Measurements from ENCODE around the gene FBXO15. TPM values are rescaled to one million over a fixed set of nuclear protein-coding genes. Genes with fewer than 3 reads are reported as not detected.

The FBXO15 gene
- total RNA-seq, 2 experiments from 2014 or later: 1.2 to 1.3 TPM

DNA sequence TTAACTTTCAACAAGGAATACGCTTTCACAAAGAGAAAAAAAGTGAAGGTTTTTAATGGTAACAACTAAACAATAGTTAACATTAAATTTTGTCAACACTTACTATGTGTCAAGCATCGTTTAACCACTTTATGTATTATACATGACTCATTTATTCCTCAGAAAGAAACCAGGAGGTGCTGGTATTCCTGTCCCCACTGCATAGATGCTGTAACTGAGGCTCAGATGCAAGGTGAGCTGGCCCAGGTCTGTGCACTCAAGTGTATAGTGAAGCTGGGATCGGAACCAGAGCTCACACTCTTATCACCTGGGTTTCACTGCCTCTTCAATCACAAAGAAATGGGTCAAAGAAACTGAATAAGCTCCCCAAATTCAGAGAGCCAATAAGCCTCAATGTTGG, 16.5 kb downstream of the FBXO15 start:
- H3K9me3 Mint-ChIP-seq: no peaks in the 10 kb centered on the region
- H3K36me3 Mint-ChIP-seq (ENCODE audit: low read depth): no peaks in the 10 kb centered on the region
- CTCF ChIA-PET: no interaction called here
- no peak for DNase-seq
- H3K4me3 Mint-ChIP-seq: no peak overlapping the region
- no peak overlapping the region for H3K27ac Mint-ChIP-seq
- intact Hi-C loops (cut with micrococcal nuclease): no loop called here
- no peaks in the 10 kb centered on the region for H3K4me1 Mint-ChIP-seq (ENCODE audit: low read depth)
- no peaks in the 10 kb centered on the region for H3K27me3 Mint-ChIP-seq (ENCODE audit: low read depth)

GRCh38 chr18:74128159-74128558, 19.5 kb downstream of the FBXO15 start:
- Mint-ChIP-seq H3K9me3 (no peaks in the 10 kb centered on the region), H3K27ac (no peak overlapping the region), H3K4me3 (no peak overlapping the region), H3K4me1 (ENCODE audit: low read depth) (no peaks in the 10 kb centered on the region), H3K36me3 (ENCODE audit: low read depth) (no peaks in the 10 kb centered on the region), H3K27me3 (ENCODE audit: low read depth) (no peaks in the 10 kb centered on the region)
- CTCF ChIA-PET: interaction anchor here (1.1 kb wide), 1 partner anchor 11 kb away, joined by 3 read pairs; no protein-coding TSS in a partner anchor
- intact Hi-C loops (cut with micrococcal nuclease): no loop called here
- DNase-seq: no peak

DNA sequence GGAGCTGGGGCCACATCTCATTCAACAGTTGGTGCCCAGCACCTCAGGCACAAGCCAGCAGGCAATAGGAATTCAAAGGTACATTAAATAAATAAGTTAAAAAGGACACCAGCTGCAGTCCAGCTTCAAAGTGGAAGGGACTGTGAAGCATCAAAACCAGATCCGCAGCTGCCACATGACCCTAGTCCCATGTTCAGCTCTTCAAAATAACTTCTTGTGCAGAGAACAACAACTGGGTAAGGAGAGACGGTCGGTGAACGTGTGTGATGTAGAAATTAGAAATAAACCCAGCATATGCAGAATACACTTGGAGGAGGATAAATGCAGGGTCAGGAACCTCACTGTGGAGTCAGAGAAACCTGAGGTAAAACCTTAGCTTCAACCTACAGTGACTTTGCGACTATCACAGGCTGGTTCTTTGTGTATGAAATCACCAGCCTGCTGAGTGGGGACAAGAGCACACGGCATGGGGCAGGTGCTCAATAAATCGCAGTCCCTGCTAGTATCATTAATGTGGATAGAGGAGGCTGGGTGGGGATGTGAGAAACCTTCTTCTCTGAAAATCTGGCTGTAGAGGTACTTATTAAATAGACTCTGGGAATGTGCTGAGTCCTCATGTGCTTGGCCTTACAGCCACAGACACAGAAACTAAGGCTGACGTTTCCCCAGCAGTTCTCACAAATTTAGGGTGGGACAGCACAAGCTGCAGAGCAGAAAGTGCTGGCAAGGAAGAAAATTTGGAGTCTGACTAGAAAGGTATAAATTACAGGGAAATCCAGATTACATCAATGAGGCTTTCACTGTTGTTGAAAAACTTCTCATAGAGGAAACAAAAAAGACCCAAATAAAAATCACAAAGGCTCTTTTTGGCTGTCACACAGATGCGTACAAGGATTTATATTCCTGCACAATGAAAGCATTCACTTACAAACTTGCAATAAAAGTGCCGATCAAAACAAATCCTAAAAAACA, 20.7 kb downstream of the FBXO15 start:
- CTCF ChIA-PET: interaction anchor here (0.7 kb wide), 1 partner anchor 78 kb away, joined by 4 read pairs; no protein-coding TSS in a partner anchor
- Mint-ChIP-seq H3K9me3 (no peaks in the 10 kb centered on the region), H3K4me1 (ENCODE audit: low read depth) (no peaks in the 10 kb centered on the region), H3K4me3 (no peak overlapping the region), H3K36me3 (ENCODE audit: low read depth) (no peaks in the 10 kb centered on the region), H3K27me3 (ENCODE audit: low read depth) (no peaks in the 10 kb centered on the region), H3K27ac (no peak overlapping the region)
- DNase-seq: no peak
- intact Hi-C loops (cut with micrococcal nuclease): no loop called here

DNA sequence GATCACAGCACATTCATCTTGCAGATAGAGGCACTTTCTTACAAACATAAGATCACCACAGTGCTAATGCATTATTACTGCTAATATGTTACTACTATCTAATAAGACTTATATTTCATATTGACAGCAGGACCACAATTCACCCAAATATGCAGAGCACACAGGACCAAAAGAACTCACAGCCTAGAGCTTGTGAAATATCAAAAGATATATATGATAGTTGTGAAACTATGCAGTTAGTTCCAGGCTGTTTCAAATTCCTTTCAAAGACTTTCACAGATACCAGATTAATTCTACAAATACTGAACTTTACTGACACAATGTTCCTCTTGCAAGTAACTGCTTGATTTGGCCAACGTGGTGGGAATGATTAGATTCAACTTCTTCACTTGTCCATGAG, 23.0 kb downstream of the FBXO15 start:
- Mint-ChIP-seq H3K4me1 (ENCODE audit: low read depth) (peaks cover 9% of the 10 kb centered on the region), H3K4me3 (no peak overlapping the region), H3K27me3 (ENCODE audit: low read depth) (no peaks in the 10 kb centered on the region), H3K36me3 (ENCODE audit: low read depth) (no peaks in the 10 kb centered on the region), H3K9me3 (no peaks in the 10 kb centered on the region), H3K27ac (no peak overlapping the region)
- no peak for DNase-seq
- CTCF ChIA-PET: no interaction called here
- intact Hi-C loops (cut with micrococcal nuclease): no loop called here

DNA sequence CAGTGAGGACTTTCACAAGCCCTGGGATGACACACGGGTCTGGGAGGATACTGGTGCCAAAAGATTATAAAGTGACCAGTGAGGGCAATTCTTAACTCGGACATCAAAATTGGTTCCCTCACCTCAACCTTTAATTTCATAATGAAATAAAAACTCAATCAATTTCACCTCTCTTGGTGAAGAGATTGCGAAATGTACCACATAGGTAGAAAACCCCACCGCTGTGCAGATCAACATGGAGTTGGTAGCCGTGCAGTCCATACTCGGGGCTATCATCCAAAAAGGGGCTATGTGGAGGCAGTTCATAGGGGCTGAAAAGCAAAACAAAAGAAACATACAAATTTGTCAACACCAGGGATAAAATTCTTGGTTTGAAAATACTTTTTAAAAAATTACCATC, 24.4 kb downstream of the FBXO15 start:
- CTCF ChIA-PET: interaction anchor here (0.7 kb wide), 1 partner anchor 242 kb away, joined by 3 read pairs; no protein-coding TSS in a partner anchor
- Mint-ChIP-seq H3K27me3 (ENCODE audit: low read depth) (no peaks in the 10 kb centered on the region), H3K9me3 (no peaks in the 10 kb centered on the region), H3K36me3 (ENCODE audit: low read depth) (no peaks in the 10 kb centered on the region), H3K27ac (no peak overlapping the region), H3K4me1 (ENCODE audit: low read depth) (peaks cover 9% of the 10 kb centered on the region), H3K4me3 (no peak overlapping the region)
- no peak for DNase-seq
- intact Hi-C loops (cut with micrococcal nuclease): no loop called here

- H3K27ac Mint-ChIP-seq: no peak overlapping the region
- H3K4me1 Mint-ChIP-seq (ENCODE audit: low read depth): peaks cover 17% of the 10 kb centered on the region
- H3K9me3 Mint-ChIP-seq: peaks cover 5% of the 10 kb centered on the region
- CTCF ChIA-PET: interaction anchor here (0.7 to 5.1 kb wide), 11 partner anchors 20 to 81 kb away, joined by 3 to 46 read pairs (median 4); no protein-coding TSS in a partner anchor
- DNase-seq: peak; percentile 69
- peaks cover 6% of the 10 kb centered on the region for H3K36me3 Mint-ChIP-seq (ENCODE audit: low read depth)
- H3K27me3 Mint-ChIP-seq (ENCODE audit: low read depth): no peaks in the 10 kb centered on the region
- no peak overlapping the region for H3K4me3 Mint-ChIP-seq
- intact Hi-C loops (cut with micrococcal nuclease): loop anchor here (1.0 to 2.0 kb wide), 4 partner anchors 35 to 1354 kb away; no protein-coding TSS in a partner anchor
These were observed 30.7 kb downstream of the FBXO15 start for GRCh38 chr18:74116633-74117554.

DNA sequence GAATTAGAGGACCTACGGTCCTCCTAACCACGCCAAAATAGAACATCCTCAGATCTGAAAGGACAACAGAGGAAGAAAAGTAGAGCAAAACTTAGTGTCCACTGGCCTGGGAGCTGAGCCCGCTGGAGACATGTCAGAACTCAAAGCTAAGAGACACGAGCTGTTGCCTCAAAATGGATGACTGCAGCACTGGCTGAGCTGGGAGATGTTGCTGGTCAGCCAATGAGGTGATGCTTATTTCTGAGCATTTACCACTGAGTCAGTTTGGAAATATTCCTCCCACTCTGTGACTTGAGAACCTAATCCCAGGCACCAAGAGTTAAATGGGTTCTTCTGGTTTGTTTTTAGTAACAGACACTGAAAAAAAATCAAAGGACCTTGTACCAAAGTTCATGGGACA, 32.6 kb downstream of the FBXO15 start:
- Mint-ChIP-seq H3K27me3 (ENCODE audit: low read depth) (no peaks in the 10 kb centered on the region), H3K27ac (no peak overlapping the region), H3K4me1 (ENCODE audit: low read depth) (peaks cover 11% of the 10 kb centered on the region), H3K9me3 (peaks cover 5% of the 10 kb centered on the region), H3K4me3 (no peak overlapping the region), H3K36me3 (ENCODE audit: low read depth) (peaks cover 6% of the 10 kb centered on the region)
- intact Hi-C loops (cut with micrococcal nuclease): no loop called here
- CTCF ChIA-PET: interaction anchor here (0.8 to 5.1 kb wide), 4 partner anchors 32 to 75 kb away, joined by 3 to 46 read pairs (median 5); no protein-coding TSS in a partner anchor
- no peak for DNase-seq

DNA sequence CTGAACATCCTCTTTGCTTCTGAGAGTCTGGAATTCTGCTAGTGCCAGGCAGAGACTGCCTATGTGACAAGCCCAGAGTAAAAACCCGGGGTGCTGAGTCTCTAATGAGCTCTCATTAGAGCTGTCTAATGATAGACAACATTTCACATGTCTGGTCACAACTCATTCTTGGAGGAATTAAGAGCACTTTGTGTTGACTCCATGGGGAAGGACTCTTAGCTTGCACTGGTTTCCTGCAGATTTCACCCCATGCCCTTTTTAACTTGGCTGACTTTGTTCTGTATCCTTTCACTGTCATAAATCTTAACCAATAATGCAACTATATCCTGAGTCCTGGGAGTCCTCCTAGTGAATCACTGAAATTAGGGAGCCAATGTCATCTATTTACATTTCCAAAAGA, 33.5 kb downstream of the FBXO15 start:
- intact Hi-C loops (cut with micrococcal nuclease): no loop called here

DNA sequence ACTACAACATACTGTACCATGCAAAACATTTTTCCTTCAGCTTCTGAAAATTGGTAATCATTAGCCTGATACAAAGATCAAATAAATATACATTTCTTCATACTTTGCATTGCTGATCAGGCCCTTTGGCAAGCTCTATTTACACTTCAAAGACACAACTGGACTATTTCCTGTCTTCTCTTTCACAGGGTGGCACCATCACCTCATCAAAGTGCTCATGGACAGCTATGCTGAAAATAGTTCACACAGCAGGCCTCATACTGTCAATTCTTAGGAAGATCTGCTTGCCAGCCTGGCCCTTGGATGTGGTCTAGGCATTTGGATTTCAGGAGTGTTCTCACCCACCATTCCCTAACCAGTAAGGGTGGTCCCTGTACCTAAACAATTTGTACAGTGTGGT, 33.9 kb downstream of the FBXO15 start:
- Mint-ChIP-seq H3K4me1 (ENCODE audit: low read depth) (peaks cover 11% of the 10 kb centered on the region), H3K36me3 (ENCODE audit: low read depth) (peaks cover 12% of the 10 kb centered on the region), H3K4me3 (no peak overlapping the region), H3K9me3 (peaks cover 12% of the 10 kb centered on the region), H3K27me3 (ENCODE audit: low read depth) (no peaks in the 10 kb centered on the region), H3K27ac (no peak overlapping the region)
- CTCF ChIA-PET: interaction anchor here (1.2 to 5.1 kb wide), 3 partner anchors 31 to 74 kb away, joined by 4 to 46 read pairs (median 5); no protein-coding TSS in a partner anchor
- peak; percentile 10 for DNase-seq
- intact Hi-C loops (cut with micrococcal nuclease): no loop called here

More for the DNA sequence above, 33.5 kb downstream of the FBXO15 start:
- CTCF ChIA-PET: interaction anchor here (1.2 to 5.1 kb wide), 3 partner anchors 31 to 74 kb away, joined by 5 to 46 read pairs (median 6); no protein-coding TSS in a partner anchor
- Mint-ChIP-seq H3K4me3 (no peak overlapping the region), H3K27ac (no peak overlapping the region), H3K27me3 (ENCODE audit: low read depth) (no peaks in the 10 kb centered on the region), H3K4me1 (ENCODE audit: low read depth) (peaks cover 9% of the 10 kb centered on the region), H3K36me3 (ENCODE audit: low read depth) (peaks cover 9% of the 10 kb centered on the region), H3K9me3 (peaks cover 9% of the 10 kb centered on the region)
- no peak for DNase-seq

- no peak for DNase-seq
- peaks cover 16% of the 10 kb centered on the region for H3K36me3 Mint-ChIP-seq (ENCODE audit: low read depth)
- intact Hi-C loops (cut with micrococcal nuclease): no loop called here
- no peak overlapping the region for H3K4me3 Mint-ChIP-seq
- peaks cover 20% of the 10 kb centered on the region for H3K9me3 Mint-ChIP-seq
- CTCF ChIA-PET: interaction anchor here (0.6 to 1.3 kb wide), 4 partner anchors 29 to 289 kb away, joined by 3 to 10 read pairs (median 3); no protein-coding TSS in a partner anchor
- H3K27me3 Mint-ChIP-seq (ENCODE audit: low read depth): no peaks in the 10 kb centered on the region
- H3K27ac Mint-ChIP-seq: no peak overlapping the region
- H3K4me1 Mint-ChIP-seq (ENCODE audit: low read depth): peaks cover 24% of the 10 kb centered on the region
These were observed 36.7 kb downstream of the FBXO15 start for GRCh38 chr18:74110976-74111375.

DNA sequence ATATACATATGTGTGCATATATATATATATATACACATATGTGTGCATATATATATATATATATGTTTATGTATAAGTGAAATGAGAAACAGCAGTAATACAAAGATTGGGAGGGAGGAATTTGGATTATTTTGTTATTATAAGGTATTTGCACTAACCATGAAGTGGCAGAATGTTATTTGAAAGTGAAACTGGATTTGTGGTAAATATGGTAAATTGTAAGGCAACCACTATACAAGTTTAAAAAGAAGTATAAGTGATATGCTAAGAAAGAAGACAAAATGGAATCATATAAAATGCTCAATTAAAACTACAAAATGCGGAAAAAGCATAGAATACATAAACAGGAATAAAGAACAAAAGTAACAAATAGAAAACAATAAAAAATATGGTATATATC, 37.5 kb downstream of the FBXO15 start:
- peaks cover 16% of the 10 kb centered on the region for H3K36me3 Mint-ChIP-seq (ENCODE audit: low read depth)
- CTCF ChIA-PET: interaction anchor here (1.3 kb wide), 1 partner anchor 28 kb away, joined by 10 read pairs; no protein-coding TSS in a partner anchor
- H3K9me3 Mint-ChIP-seq: peaks cover 20% of the 10 kb centered on the region
- peaks cover 24% of the 10 kb centered on the region for H3K4me1 Mint-ChIP-seq (ENCODE audit: low read depth)
- H3K27ac Mint-ChIP-seq: no peak overlapping the region
- no peaks in the 10 kb centered on the region for H3K27me3 Mint-ChIP-seq (ENCODE audit: low read depth)
- intact Hi-C loops (cut with micrococcal nuclease): no loop called here
- DNase-seq: no peak
- no peak overlapping the region for H3K4me3 Mint-ChIP-seq

GRCh38 chr18:74108460-74108859, 39.2 kb downstream of the FBXO15 start:
- Mint-ChIP-seq H3K9me3 (peaks cover 20% of the 10 kb centered on the region), H3K27ac (no peak overlapping the region), H3K4me1 (ENCODE audit: low read depth) (peaks cover 19% of the 10 kb centered on the region), H3K4me3 (no peak overlapping the region), H3K36me3 (ENCODE audit: low read depth) (peaks cover 16% of the 10 kb centered on the region), H3K27me3 (ENCODE audit: low read depth) (no peaks in the 10 kb centered on the region)
- intact Hi-C loops (cut with micrococcal nuclease): no loop called here
- no peak for DNase-seq
- CTCF ChIA-PET: interaction anchor here (1.5 kb wide), 1 partner anchor 68 kb away, joined by 5 read pairs; no protein-coding TSS in a partner anchor
